ENCODE data around the gene TBX3.

DNA sequence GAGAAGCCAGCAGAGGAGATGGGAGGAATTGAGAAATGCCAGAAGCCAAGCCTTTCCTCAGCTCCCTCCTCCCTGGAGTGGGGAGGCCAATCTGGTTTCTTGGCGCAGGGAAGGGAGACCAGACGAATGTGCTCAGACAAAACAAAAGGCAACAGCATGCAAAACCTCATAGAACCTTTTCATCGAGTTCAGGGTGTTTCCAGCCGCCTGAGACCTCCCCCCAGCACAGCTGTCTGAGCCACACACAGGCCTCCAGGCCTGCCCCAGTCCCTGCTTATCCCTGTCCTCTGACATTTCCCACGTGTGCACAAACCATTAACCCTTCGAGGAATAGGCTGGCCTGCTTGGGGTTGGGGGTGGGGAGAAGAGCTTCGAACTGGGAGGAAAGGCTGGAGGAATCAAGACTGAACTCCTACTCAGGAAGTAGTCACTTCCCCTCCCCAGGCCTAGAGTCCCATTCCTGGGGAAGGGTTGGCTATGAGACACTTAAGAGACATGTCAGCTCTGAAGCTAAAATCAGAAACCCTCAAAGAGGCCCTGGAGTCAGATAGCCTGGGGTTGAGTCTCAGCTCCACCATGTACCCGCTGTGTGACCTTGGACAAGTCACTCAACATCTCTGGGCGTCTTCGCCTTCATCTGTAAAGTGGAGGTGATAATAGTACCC, 10.7 kb downstream of the TBX3 start:
- TF ChIP-seq POLR2A (IDR thresholded peaks at IDR 0.05; ENCODE audit: low read depth, low read length) (no peak), CTCF (IDR thresholded peaks at IDR 0.05; ENCODE audit: extremely low read depth in 1 of 2, insufficient read depth in 1 of 2, low read depth in 1 of 2, low read length in 2 of 2) (no peak)

Data from endothelial cell of umbilical vein (primary cell).